ENCODE data around the gene FOXK2.

The FOXK2 gene

GRCh38 chr17:82589851-82590180 is 70.3 kb downstream of the FOXK2 start:
- no peak for DNase-seq (ENCODE audit: low read depth in 2 of 2)

- DNase-seq (ENCODE audit: low read depth in 2 of 2), result no peak
Observed at GRCh38 chr17:82590216-82590615, 70.7 kb downstream of the FOXK2 start.

- no peak for DNase-seq (ENCODE audit: low read depth in 2 of 2)
Observed at GRCh38 chr17:82590881-82591539, 71.5 kb downstream of the FOXK2 start.

- no peak for DNase-seq (ENCODE audit: low read depth in 2 of 2)
Observed at GRCh38 chr17:82592289-82592766, 72.8 kb downstream of the FOXK2 start.

- DNase-seq (ENCODE audit: low read depth in 2 of 2), result peak; percentile 20 to 31
Observed at GRCh38 chr17:82592767-82593589, 73.4 kb downstream of the FOXK2 start.

- no peak for DNase-seq (ENCODE audit: low read depth in 2 of 2)
Observed at GRCh38 chr17:82593590-82594087, 74.1 kb downstream of the FOXK2 start.

- no peak for DNase-seq (ENCODE audit: low read depth in 2 of 2)
Observed at GRCh38 chr17:82594571-82594970, 75.0 kb downstream of the FOXK2 start.

- no peak for DNase-seq (ENCODE audit: low read depth in 2 of 2)
Observed at GRCh38 chr17:82595893-82596292, 76.4 kb downstream of the FOXK2 start.

- DNase-seq (ENCODE audit: low read depth in 2 of 2), result no peak
Observed at GRCh38 chr17:82596296-82596695, 76.8 kb downstream of the FOXK2 start.

- no peak for DNase-seq (ENCODE audit: low read depth in 2 of 2)
Observed at GRCh38 chr17:82596837-82597672, 77.5 kb downstream of the FOXK2 start.

- no peak for DNase-seq (ENCODE audit: low read depth in 2 of 2)
Observed at GRCh38 chr17:82598256-82599119, 79.0 kb downstream of the FOXK2 start.

- no peak for DNase-seq (ENCODE audit: low read depth in 2 of 2)
Observed at GRCh38 chr17:82599674-82600661, 80.4 kb downstream of the FOXK2 start.

- DNase-seq (ENCODE audit: low read depth in 2 of 2), result no peak
Observed at GRCh38 chr17:82600731-82601446, 81.4 kb downstream of the FOXK2 start.

GRCh38 chr17:82601447-82602000 is 82.0 kb downstream of the FOXK2 start:
- DNase-seq (ENCODE audit: low read depth in 2 of 2), result no peak

- no peak for DNase-seq (ENCODE audit: low read depth in 2 of 2)
Observed at GRCh38 chr17:82602487-82602886, 83.0 kb downstream of the FOXK2 start.

- DNase-seq (ENCODE audit: low read depth in 2 of 2), result no peak
Observed at GRCh38 chr17:82602986-82603710, 83.6 kb downstream of the FOXK2 start.

GRCh38 chr17:82603981-82604448 is 84.5 kb downstream of the FOXK2 start:
- DNase-seq (ENCODE audit: low read depth in 2 of 2), result no peak

- no peak for DNase-seq (ENCODE audit: low read depth in 2 of 2)
Observed at GRCh38 chr17:82604532-82604931, 85.0 kb downstream of the FOXK2 start.

Data from stimulated activated CD8-positive, alpha-beta memory T cell treated with anti-CD3 and anti-CD28 coated beads, Interleukin-2, amount 100 ng/mL, for 1 hour (primary cell).